Measurements from ENCODE around the gene PRMT2. TPM values are rescaled to one million over a fixed set of nuclear protein-coding genes. Genes with fewer than 3 reads are reported as not detected.

PRMT2 gene
- polyA plus RNA-seq, 4 donors: 55.7 to 77.0 (median 70.6) TPM

DNA sequence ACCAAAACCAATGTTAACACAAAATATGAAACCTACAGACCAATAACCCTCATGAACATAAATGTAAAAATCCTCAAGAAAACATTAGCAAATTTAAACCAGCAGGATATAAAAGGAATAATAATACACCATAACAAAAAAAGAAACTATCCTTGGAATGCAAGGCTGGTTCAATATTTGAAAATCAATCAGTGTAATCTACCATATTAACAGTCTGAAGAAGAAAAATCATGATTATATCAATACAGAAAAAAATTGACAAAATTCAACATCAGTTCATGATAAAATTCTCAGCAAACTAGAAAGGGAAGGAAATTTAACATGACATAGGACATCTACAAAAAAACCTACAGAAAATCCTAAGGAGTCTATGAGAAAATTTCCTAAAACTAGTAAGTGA, 19.8 kb downstream of the PRMT2 start:
- Histone ChIP-seq H3K36me3 (ENCODE audit: control insufficient read depth in 3 of 3, insufficient read depth in 2 of 3, low read depth in 1 of 3, low read length in 3 of 3) (peaks cover 13 to 42% (median 30%) of the 10 kb centered on the region in 3 donors), H3K27me3 (ENCODE audit: control insufficient read depth in 3 of 3, insufficient read depth in 3 of 3, low read length in 3 of 3) (no peaks in the 10 kb centered on the region), H3K4me1 (ENCODE audit: control insufficient read depth in 3 of 3, insufficient read depth in 2 of 3, low read depth in 1 of 3, low read length in 2 of 3) (no peaks in the 10 kb centered on the region), H3K4me3 (ENCODE audit: low read depth in 1 of 3, low read length in 3 of 3) (no peak overlapping the region), H3K27ac (ENCODE audit: low read depth in 1 of 3, low read length in 2 of 3) (no peak overlapping the region), H3K9me3 (ENCODE audit: control insufficient read depth in 2 of 2, insufficient read depth in 1 of 2, low read depth in 1 of 2, low read length in 1 of 2) (peaks cover 0 to 4% of the 10 kb centered on the region in 2 donors)
- FAIRE-seq (no peak), DNase-seq (no peak)

DNA sequence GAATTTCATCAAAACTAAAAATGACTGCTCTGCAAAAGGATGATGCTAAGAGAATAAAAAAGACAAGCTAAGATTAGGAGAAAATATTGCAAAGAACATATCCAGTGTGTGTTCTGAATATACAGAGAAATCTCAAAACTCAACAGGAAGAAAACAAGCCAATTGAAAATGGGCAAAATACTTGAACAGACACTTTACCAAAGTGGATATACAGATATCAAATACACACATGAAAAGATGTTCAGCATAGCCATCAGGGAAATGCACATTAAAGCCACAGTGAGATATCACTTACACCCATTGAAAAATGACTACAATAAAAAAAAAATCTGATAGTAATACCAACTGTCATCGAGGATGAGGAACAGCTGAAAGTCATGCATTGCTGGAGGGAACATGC, 21.3 kb downstream of the PRMT2 start:
- no peak for FAIRE-seq
- H3K36me3 ChIP-seq (ENCODE audit: control insufficient read depth in 3 of 3, insufficient read depth in 2 of 3, low read depth in 1 of 3, low read length in 3 of 3): peaks cover 13 to 28% (median 23%) of the 10 kb centered on the region in 3 donors
- H3K27me3 ChIP-seq (ENCODE audit: control insufficient read depth in 3 of 3, insufficient read depth in 3 of 3, low read length in 3 of 3): no peaks in the 10 kb centered on the region
- H3K4me1 ChIP-seq (ENCODE audit: control insufficient read depth in 3 of 3, insufficient read depth in 2 of 3, low read depth in 1 of 3, low read length in 2 of 3): no peaks in the 10 kb centered on the region
- H3K9me3 ChIP-seq (ENCODE audit: control insufficient read depth in 2 of 2, insufficient read depth in 1 of 2, low read depth in 1 of 2, low read length in 1 of 2): peaks cover 0 to 4% of the 10 kb centered on the region in 2 donors
- WGBS, 3 donors: 97 to 100% (median 97%) methylated on average over 1 of the region's 1 CpG
- H3K4me3 ChIP-seq (ENCODE audit: low read depth in 1 of 3, low read length in 3 of 3): no peak overlapping the region
- DNase-seq: no peak
- no peak overlapping the region for H3K27ac ChIP-seq (ENCODE audit: low read depth in 1 of 3, low read length in 2 of 3)

DNA sequence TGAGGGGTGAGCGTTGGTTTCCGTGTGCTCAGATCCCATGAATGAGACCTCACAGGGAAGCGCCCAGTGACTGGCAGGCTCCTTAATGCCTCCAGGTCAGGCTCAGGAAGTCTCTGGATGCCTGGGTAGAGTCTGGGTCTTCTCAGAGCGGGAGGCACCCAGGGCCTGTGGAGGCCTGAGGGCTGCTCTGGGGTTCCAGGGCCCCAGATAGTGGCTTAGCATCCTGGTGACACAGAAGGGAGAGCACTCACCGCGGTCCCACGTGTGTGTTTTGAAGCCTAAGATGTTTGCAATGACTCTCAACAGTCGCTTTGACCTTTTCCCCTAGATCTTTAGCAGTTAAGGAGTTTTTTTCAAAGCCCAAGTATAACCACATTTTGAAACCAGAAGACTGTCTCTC, 25.0 kb downstream of the PRMT2 start:
- no peaks in the 10 kb centered on the region for H3K4me1 ChIP-seq (ENCODE audit: control insufficient read depth in 3 of 3, insufficient read depth in 2 of 3, low read depth in 1 of 3, low read length in 2 of 3)
- no peak for DNase-seq
- peaks cover 0 to 37% (median 11%) of the 10 kb centered on the region in 3 donors for H3K36me3 ChIP-seq (ENCODE audit: control insufficient read depth in 3 of 3, insufficient read depth in 2 of 3, low read depth in 1 of 3, low read length in 3 of 3)
- H3K27me3 ChIP-seq (ENCODE audit: control insufficient read depth in 3 of 3, insufficient read depth in 3 of 3, low read length in 3 of 3): no peaks in the 10 kb centered on the region
- H3K27ac ChIP-seq (ENCODE audit: low read depth in 1 of 3, low read length in 2 of 3): no peak overlapping the region
- H3K4me3 ChIP-seq (ENCODE audit: low read depth in 1 of 3, low read length in 3 of 3): no peak overlapping the region
- 86 to 89% (median 88%) methylated on average over 8 of the region's 8 CpGs for WGBS, 3 donors
- no peak for FAIRE-seq
- peaks cover 0 to 4% of the 10 kb centered on the region in 2 donors for H3K9me3 ChIP-seq (ENCODE audit: control insufficient read depth in 2 of 2, insufficient read depth in 1 of 2, low read depth in 1 of 2, low read length in 1 of 2)

DNA sequence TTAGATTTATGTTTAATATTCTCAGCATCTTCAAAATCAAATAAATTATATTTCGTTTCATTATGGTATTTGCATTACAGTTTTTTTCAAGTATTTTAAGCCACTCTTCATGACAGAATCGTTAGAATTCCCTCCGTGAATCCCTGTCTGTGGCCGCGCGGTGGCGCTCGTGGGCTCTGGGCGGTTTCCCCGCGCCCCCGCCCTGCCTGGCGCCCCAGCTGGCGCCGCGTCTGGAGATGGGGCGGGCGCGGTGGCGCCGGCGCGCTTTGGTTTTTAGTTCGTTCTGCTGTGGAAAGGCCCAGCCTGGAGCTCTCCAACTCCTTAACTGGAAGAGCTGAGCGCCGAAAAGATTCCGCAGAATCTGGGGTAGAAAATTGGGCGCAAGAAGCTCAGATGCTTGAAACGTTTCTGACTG, 25.7 kb downstream of the PRMT2 start:
- H3K4me3 ChIP-seq (ENCODE audit: low read depth in 1 of 3, low read length in 3 of 3): peak overlapping the region in 1 of 3 donors; percentile 17
- 28 to 60% (median 59%) methylated on average over 29 of the region's 29 CpGs for WGBS, 3 donors
- H3K36me3 ChIP-seq (ENCODE audit: control insufficient read depth in 3 of 3, insufficient read depth in 2 of 3, low read depth in 1 of 3, low read length in 3 of 3): peaks cover 0 to 34% (median 10%) of the 10 kb centered on the region in 3 donors
- DNase-seq (peak; percentile 17 to 75), FAIRE-seq (no peak)
- H3K4me1 ChIP-seq (ENCODE audit: control insufficient read depth in 3 of 3, insufficient read depth in 2 of 3, low read depth in 1 of 3, low read length in 2 of 3): no peaks in the 10 kb centered on the region
- no peak overlapping the region for H3K27ac ChIP-seq (ENCODE audit: low read depth in 1 of 3, low read length in 2 of 3)
- H3K9me3 ChIP-seq (ENCODE audit: control insufficient read depth in 2 of 2, insufficient read depth in 1 of 2, low read depth in 1 of 2, low read length in 1 of 2): no peaks in the 10 kb centered on the region
- no peaks in the 10 kb centered on the region for H3K27me3 ChIP-seq (ENCODE audit: control insufficient read depth in 3 of 3, insufficient read depth in 3 of 3, low read length in 3 of 3)

DNA sequence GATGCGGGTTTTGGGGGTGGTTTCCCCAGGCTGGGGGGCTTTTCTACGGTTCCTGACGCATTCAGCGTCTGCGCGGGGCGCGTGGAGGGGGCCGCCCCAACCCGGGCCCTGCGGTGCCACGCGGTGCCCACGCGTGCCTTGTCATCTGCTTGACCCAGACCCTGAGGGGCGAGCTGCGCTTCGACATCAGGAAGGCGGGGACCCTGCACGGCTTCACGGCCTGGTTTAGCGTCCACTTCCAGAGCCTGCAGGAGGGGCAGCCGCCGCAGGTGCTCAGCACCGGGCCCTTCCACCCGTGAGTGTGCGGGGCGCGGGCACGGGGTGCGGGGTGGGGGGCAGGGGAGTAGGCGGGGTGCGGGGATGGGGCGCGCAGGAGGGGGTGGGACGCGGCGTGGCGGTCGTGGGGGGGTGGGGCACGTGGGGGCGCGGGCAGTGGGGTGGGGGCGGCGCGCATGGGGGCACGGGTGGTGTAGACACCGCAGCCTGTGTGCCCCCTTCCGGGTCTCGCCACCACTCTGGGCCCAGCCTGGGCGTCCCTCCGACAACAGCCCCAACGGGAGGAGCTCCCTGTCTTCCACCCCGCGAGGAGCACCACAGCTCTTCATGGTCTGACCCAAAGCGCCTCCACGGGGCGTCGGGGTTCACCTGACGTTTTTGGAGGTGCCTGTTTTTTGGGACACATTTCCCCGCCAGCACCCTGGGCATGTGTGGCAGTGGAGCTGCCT, 26.3 kb downstream of the PRMT2 start:
- DNase-seq: no peak
- H3K4me1 ChIP-seq (ENCODE audit: control insufficient read depth in 3 of 3, insufficient read depth in 2 of 3, low read depth in 1 of 3, low read length in 2 of 3): no peaks in the 10 kb centered on the region
- H3K36me3 ChIP-seq (ENCODE audit: control insufficient read depth in 3 of 3, insufficient read depth in 2 of 3, low read depth in 1 of 3, low read length in 3 of 3): peaks cover 0 to 34% (median 10%) of the 10 kb centered on the region in 3 donors
- no peaks in the 10 kb centered on the region for H3K27me3 ChIP-seq (ENCODE audit: control insufficient read depth in 3 of 3, insufficient read depth in 3 of 3, low read length in 3 of 3)
- H3K4me3 ChIP-seq (ENCODE audit: low read depth in 1 of 3, low read length in 3 of 3): peak overlapping the region in 1 of 3 donors; percentile 17
- FAIRE-seq: no peak
- no peaks in the 10 kb centered on the region for H3K9me3 ChIP-seq (ENCODE audit: control insufficient read depth in 2 of 2, insufficient read depth in 1 of 2, low read depth in 1 of 2, low read length in 1 of 2)
- 77 to 93% (median 77%) methylated on average over 51 to 61 of the region's 61 CpGs for WGBS, 3 donors
- no peak overlapping the region for H3K27ac ChIP-seq (ENCODE audit: low read depth in 1 of 3, low read length in 2 of 3)

DNA sequence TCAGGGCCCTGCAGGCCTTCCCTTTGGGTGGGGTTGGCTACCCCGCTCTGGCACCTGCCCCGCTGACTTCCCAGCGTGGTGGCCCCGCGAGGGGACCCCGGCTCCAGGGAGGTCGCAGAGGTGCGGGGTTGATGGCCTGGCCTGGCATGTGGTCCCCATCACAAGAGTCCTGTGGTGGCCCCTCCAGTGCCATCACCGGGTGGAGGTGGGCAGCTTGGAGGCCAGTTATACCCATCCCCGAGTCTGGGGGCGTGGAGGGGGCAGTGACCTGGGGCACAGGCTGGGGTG, 26.8 kb downstream of the PRMT2 start:
- 92 to 98% (median 94%) methylated on average over 11 of the region's 11 CpGs for WGBS, 3 donors
- DNase-seq (no peak), FAIRE-seq (no peak)
- Histone ChIP-seq H3K27ac (ENCODE audit: low read depth in 1 of 3, low read length in 2 of 3) (no peak overlapping the region), H3K36me3 (ENCODE audit: control insufficient read depth in 3 of 3, insufficient read depth in 2 of 3, low read depth in 1 of 3, low read length in 3 of 3) (peaks cover 0 to 34% (median 10%) of the 10 kb centered on the region in 3 donors), H3K27me3 (ENCODE audit: control insufficient read depth in 3 of 3, insufficient read depth in 3 of 3, low read length in 3 of 3) (peaks cover 0 to 3% (median 2%) of the 10 kb centered on the region in 3 donors), H3K9me3 (ENCODE audit: control insufficient read depth in 2 of 2, insufficient read depth in 1 of 2, low read depth in 1 of 2, low read length in 1 of 2) (no peaks in the 10 kb centered on the region), H3K4me3 (ENCODE audit: low read depth in 1 of 3, low read length in 3 of 3) (no peak overlapping the region), H3K4me1 (ENCODE audit: control insufficient read depth in 3 of 3, insufficient read depth in 2 of 3, low read depth in 1 of 3, low read length in 2 of 3) (no peaks in the 10 kb centered on the region)

DNA sequence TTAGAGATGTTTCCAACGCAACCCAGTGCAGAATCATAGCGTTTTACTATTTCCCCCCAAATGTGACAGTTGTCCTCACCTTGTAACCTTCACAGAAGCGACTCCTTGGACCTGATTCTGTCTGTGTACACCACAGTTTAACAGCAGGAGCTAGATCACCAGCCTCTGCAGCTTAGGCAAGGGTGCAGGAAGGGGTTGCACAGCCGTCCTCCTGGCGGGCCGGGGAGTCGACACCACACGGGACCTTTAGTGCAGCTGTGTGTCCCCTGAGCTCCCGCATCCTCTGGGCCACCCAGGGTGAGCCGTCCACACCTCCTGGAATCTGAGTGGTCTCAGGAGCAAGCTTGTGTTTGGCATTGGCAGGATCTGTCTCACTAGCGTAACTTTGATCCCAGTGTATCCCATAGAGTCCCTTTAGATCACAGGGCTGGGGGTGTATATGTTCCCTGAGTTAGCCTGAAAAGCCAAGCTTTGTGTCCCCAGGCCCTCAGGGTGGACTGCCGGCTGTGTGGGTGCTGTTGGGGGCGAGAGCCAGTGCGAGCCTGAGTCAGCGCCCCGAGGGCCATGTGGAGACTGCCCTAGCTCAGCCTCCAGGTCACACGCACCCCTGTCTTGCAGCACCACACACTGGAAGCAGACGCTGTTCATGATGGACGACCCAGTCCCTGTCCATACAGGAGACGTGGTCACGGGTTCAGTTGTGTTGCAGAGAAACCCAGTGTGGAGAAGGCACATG, 27.5 kb downstream of the PRMT2 start:
- Histone ChIP-seq H3K27ac (ENCODE audit: low read depth in 1 of 3, low read length in 2 of 3) (no peak overlapping the region), H3K36me3 (ENCODE audit: control insufficient read depth in 3 of 3, insufficient read depth in 2 of 3, low read depth in 1 of 3, low read length in 3 of 3) (peaks cover 0 to 32% (median 10%) of the 10 kb centered on the region in 3 donors), H3K4me1 (ENCODE audit: control insufficient read depth in 3 of 3, insufficient read depth in 2 of 3, low read depth in 1 of 3, low read length in 2 of 3) (no peaks in the 10 kb centered on the region), H3K27me3 (ENCODE audit: control insufficient read depth in 3 of 3, insufficient read depth in 3 of 3, low read length in 3 of 3) (peaks cover under 1 to 6% (median 4%) of the 10 kb centered on the region in 3 donors), H3K4me3 (ENCODE audit: low read depth in 1 of 3, low read length in 3 of 3) (no peak overlapping the region), H3K9me3 (ENCODE audit: control insufficient read depth in 2 of 2, insufficient read depth in 1 of 2, low read depth in 1 of 2, low read length in 1 of 2) (no peaks in the 10 kb centered on the region)
- 90 to 94% (median 94%) methylated on average over 21 of the region's 21 CpGs for WGBS, 3 donors
- FAIRE-seq (no peak), DNase-seq (no peak)

DNA sequence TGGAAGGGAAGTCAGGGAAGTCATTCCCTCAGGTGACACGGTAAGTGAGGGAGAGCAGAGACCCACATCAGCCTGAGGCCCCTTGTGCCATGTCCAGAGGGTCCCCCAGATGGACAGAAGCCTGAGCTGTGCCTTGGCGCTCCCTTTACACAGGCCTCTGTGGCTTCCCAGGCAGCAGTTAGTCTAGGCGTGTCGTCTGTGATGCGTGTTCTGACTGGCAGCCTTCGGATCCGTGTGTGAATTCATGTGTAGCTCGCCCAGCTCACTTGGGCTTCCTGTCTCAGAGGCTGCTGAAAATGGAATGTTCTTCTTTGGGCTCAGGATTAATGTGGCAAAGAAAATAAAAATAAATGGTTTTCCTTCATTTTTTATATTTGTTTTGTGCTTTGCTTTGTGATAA, 28.3 kb downstream of the PRMT2 start:
- FAIRE-seq (no peak), DNase-seq (no peak)
- peaks cover 0 to 25% (median 10%) of the 10 kb centered on the region in 3 donors for H3K36me3 ChIP-seq (ENCODE audit: control insufficient read depth in 3 of 3, insufficient read depth in 2 of 3, low read depth in 1 of 3, low read length in 3 of 3)
- no peak overlapping the region for H3K27ac ChIP-seq (ENCODE audit: low read depth in 1 of 3, low read length in 2 of 3)
- H3K9me3 ChIP-seq (ENCODE audit: control insufficient read depth in 2 of 2, insufficient read depth in 1 of 2, low read depth in 1 of 2, low read length in 1 of 2): no peaks in the 10 kb centered on the region
- peaks cover 4 to 8% (median 4%) of the 10 kb centered on the region in 3 donors for H3K27me3 ChIP-seq (ENCODE audit: control insufficient read depth in 3 of 3, insufficient read depth in 3 of 3, low read length in 3 of 3)
- no peaks in the 10 kb centered on the region for H3K4me1 ChIP-seq (ENCODE audit: control insufficient read depth in 3 of 3, insufficient read depth in 2 of 3, low read depth in 1 of 3, low read length in 2 of 3)
- 88 to 95% (median 90%) methylated on average over 8 of the region's 8 CpGs for WGBS, 3 donors
- H3K4me3 ChIP-seq (ENCODE audit: low read depth in 1 of 3, low read length in 3 of 3): no peak overlapping the region

Measured in small intestine (tissue), 7 donors.